Right lobe of liver (tissue), 6 donors: ENCODE data around the gene HSD17B13. TPM values are rescaled to one million over a fixed set of nuclear protein-coding genes. Genes with fewer than 3 reads are reported as not detected.

Experiments used
- ATAC-seq, 4 donors: fragments of 200-7000 bp; cut with Tn5 transposase; one replicate each; pipeline ENCODE4 v1.9.1; 2020; ENCODE audit warnings: mild to moderate bottlenecking in 4 of 4, moderate library complexity in 4 of 4
- DNase-seq, 3 donors: peaks; one replicate each; pipeline ENCODE4 v3.0.0-alpha.2; 2020
- H3K27ac ChIP-seq, 3 donors: fragments of 200-600 bp; one replicate each; pipeline ENCODE4 v1.8.0; 2022
- H3K27me3 ChIP-seq, 2 donors: fragments of 200-600 bp; one replicate each; pipeline ENCODE4 v1.8.0; 2022
- H3K36me3 ChIP-seq, 4 donors: fragments of 200-600 bp; sonication (generic) in 1 of 4; one replicate each; pipeline versions ENCODE4 v1.5.1 to v1.8.0; 2017 to 2022; ENCODE audit warnings: control low read depth in 1 of 4
- H3K4me1 ChIP-seq, 4 donors: fragments of 200-600 bp; sonication (generic) in 1 of 4; one replicate each; pipeline versions ENCODE4 v1.5.1 to v1.8.0; 2017 to 2022; ENCODE audit warnings: control low read depth in 1 of 4
- H3K4me3 ChIP-seq, 3 donors: fragments of 200-600 bp; one replicate each; pipeline ENCODE4 v1.8.0; 2022
- H3K9me3 ChIP-seq, 4 donors: fragments of 200-600 bp; sonication (generic) in 1 of 4; one replicate each; pipeline versions ENCODE4 v1.5.1 to v1.8.0; 2017 to 2022; ENCODE audit warnings: control low read depth in 1 of 4
- CTCF ChIP-seq, 4 donors: fragments of 200-600 bp in 3 of 4; fragments of 450-650 bp in 1 of 4; IDR thresholded peaks; one replicate each; pipeline versions ENCODE4 v1.5.1 to v1.8.0; 2016 to 2022; ENCODE audit warnings: antibody characterized with exemption in 4 of 4, mild to moderate bottlenecking in 2 of 4
- POLR2A ChIP-seq: fragments of 450-650 bp; IDR thresholded peaks from one replicate; pipeline ENCODE4 v1.6.1; 2017; ENCODE audit warnings: antibody characterized with exemption, mild to moderate bottlenecking
- WGBS: methylation state at CpG from one replicate; pipeline ENCODE4 v1.1.6; 2018; ENCODE audit warnings: low coverage, low lambda C conversion rate; ENCODE audit not compliant: insufficient coverage; ENCODE audit errors: missing lambda C conversion rate; 5-methylcytosine and 5-hydroxymethylcytosine counted together
- intact Hi-C, 2 donors: fragments of 100-400 bp; cut with DNase I; formaldehyde crosslinking; loops; one replicate each; pipeline versions ENCODE4 v1.11.2 to v1.14.1; 2022
- total RNA-seq, 6 experiments: library from RNA; depleted of rRNA in 2 of 6; stranded (reverse); fragments of >200 nt in 2 of 6; fragmentation: NEBNext Ultra II Directional in 3 of 6; extraction: Animal tissue kit (Norgen Biotek cat#: 25700) in 3 of 6; gene quantifications; one replicate each; pipeline versions ENCODE4 v1.1.0 to v1.2.4, GENCODE V29; 2016 to 2023
- donor health status: DM: no; HTN: yes; CAD: no.
- donor health status: DM: no; HTN: no; CAD: no.
- donor health status: DM: no; HTN: no; CAD: no.
- donor health status: DM: no; HTN: yes; CAD: no.
- donor health status: DM: no; HTN: yes; CAD: no.

Gene HSD17B13
- total RNA-seq, 6 experiments from 2014 or later: 27.1 to 181 (median 65.3) TPM

- H3K27ac ChIP-seq: no peak overlapping the region
- ATAC-seq: no peak
- intact Hi-C loops: no loop called here
- TF ChIP-seq CTCF (IDR thresholded peaks at IDR 0.05) (no peak), POLR2A (no peak)
- DNase-seq: no peak
- H3K4me1 ChIP-seq: peaks cover 0 to 7% (median 0%) of the 10 kb centered on the region in 4 donors
- no peak overlapping the region for H3K4me3 ChIP-seq
- WGBS: 83% methylated on average over 2 of the region's 2 CpGs
- H3K9me3 ChIP-seq: no peaks in the 10 kb centered on the region
- H3K36me3 ChIP-seq: peaks cover 0 to 43% (median 13%) of the 10 kb centered on the region in 4 donors
- H3K27me3 ChIP-seq: no peaks in the 10 kb centered on the region
Observed at GRCh38 chr4:87339440-87339839, 16.8 kb upstream of the HSD17B13 start.

- intact Hi-C loops: no loop called here
- Histone ChIP-seq H3K36me3 (peaks cover 0 to 40% (median 13%) of the 10 kb centered on the region in 4 donors), H3K27me3 (no peaks in the 10 kb centered on the region), H3K9me3 (no peaks in the 10 kb centered on the region), H3K27ac (no peak overlapping the region), H3K4me3 (no peak overlapping the region), H3K4me1 (no peaks in the 10 kb centered on the region)
- TF ChIP-seq CTCF (IDR thresholded peaks at IDR 0.05) (no peak), POLR2A (no peak)
- DNase-seq: no peak
- no peak for ATAC-seq
- 81% methylated on average over 1 of the region's 1 CpG for WGBS
Observed at GRCh38 chr4:87337361-87337760, 14.7 kb upstream of the HSD17B13 start.

GRCh38 chr4:87333267-87333666 lies 10.6 kb upstream of the HSD17B13 start:
- 92% methylated on average over 1 of the region's 1 CpG for WGBS
- no peak overlapping the region for H3K4me3 ChIP-seq
- intact Hi-C loops: no loop called here
- TF ChIP-seq POLR2A (no peak), CTCF (IDR thresholded peaks at IDR 0.05) (no peak)
- ATAC-seq (no peak), DNase-seq (no peak)
- H3K27me3 ChIP-seq: no peaks in the 10 kb centered on the region
- no peak overlapping the region for H3K27ac ChIP-seq
- H3K4me1 ChIP-seq: no peaks in the 10 kb centered on the region
- H3K9me3 ChIP-seq: no peaks in the 10 kb centered on the region
- peaks cover 0 to 14% (median 8%) of the 10 kb centered on the region in 4 donors for H3K36me3 ChIP-seq

GRCh38 chr4:87330761-87331160 lies 8.1 kb upstream of the HSD17B13 start:
- no peak for ATAC-seq
- TF ChIP-seq POLR2A (no peak), CTCF (IDR thresholded peaks at IDR 0.05) (no peak)
- H3K9me3 ChIP-seq: no peaks in the 10 kb centered on the region
- no peaks in the 10 kb centered on the region for H3K4me1 ChIP-seq
- peaks cover 0 to 2% (median 0%) of the 10 kb centered on the region in 4 donors for H3K36me3 ChIP-seq
- DNase-seq: no peak
- no peak overlapping the region for H3K27ac ChIP-seq
- WGBS: no CpG with 5 or more reads among the region's 4 CpGs
- H3K27me3 ChIP-seq: no peaks in the 10 kb centered on the region
- H3K4me3 ChIP-seq: no peak overlapping the region
- intact Hi-C loops: no loop called here

- intact Hi-C loops: no loop called here
- no peak overlapping the region for H3K27ac ChIP-seq
- ATAC-seq (no peak), DNase-seq (no peak)
- no peaks in the 10 kb centered on the region for H3K36me3 ChIP-seq
- H3K27me3 ChIP-seq: no peaks in the 10 kb centered on the region
- WGBS: no CpG with 5 or more reads among the region's 1 CpG
- no peak for TF ChIP-seq POLR2A
- TF ChIP-seq CTCF (IDR thresholded peaks at IDR 0.05): no peak
- no peak overlapping the region for H3K4me3 ChIP-seq
- H3K4me1 ChIP-seq: peaks cover 0 to 5% (median 0%) of the 10 kb centered on the region in 4 donors
- no peaks in the 10 kb centered on the region for H3K9me3 ChIP-seq
Observed at GRCh38 chr4:87327136-87327535, 4.5 kb upstream of the HSD17B13 start.
